MCF 10A (cell line): ENCODE data around the gene MCUB. TPM values are rescaled to one million over a fixed set of nuclear protein-coding genes. Genes with fewer than 3 reads are reported as not detected.
"Not testable (repeated sequence)": the region's sequence is repeated elsewhere in the genome, so short reads cannot be mapped to it uniquely, and the experiment has no call there.

Source experiments
- BruUV-seq: library from RNA; stranded (reverse); fragments of 400-500 nt; replicated peaks from 2 replicates; lab custom pipeline; 2021; lab: Mats Ljungman, UMichigan
- CTCF ChIA-PET: fragments of 300-600 bp; sonication (Branson Sonifier 250); formaldehyde crosslinking; extraction: SDS; loops from one replicate; lab custom pipeline; 2021; ENCODE audit warnings: antibody characterized with exemption, inconsistent platforms; lab: Yijun Ruan, JAX
- POLR2A ChIA-PET: fragments of 300-600, 350-650 bp; sonication (Branson Sonifier 250); formaldehyde crosslinking; extraction: SDS; loops from one replicate; lab custom pipeline; 2020; ENCODE audit warnings: antibody characterized with exemption, inconsistent platforms; lab: Yijun Ruan, JAX
- DNase-seq: peaks from one replicate; pipeline ENCODE4 v3.0.0-alpha.2; 2018; ENCODE audit not compliant: unreplicated experiment
- H3K27ac Mint-ChIP-seq: one replicate; pipeline ENCODE4 v1.8.0; 2022; ENCODE audit warnings: mild to moderate bottlenecking, low read depth, mixed read lengths; ENCODE audit not compliant: unreplicated experiment
- H3K27me3 Mint-ChIP-seq: one replicate; pipeline ENCODE4 v1.8.0; 2022; ENCODE audit warnings: mixed read lengths; ENCODE audit not compliant: insufficient read depth, unreplicated experiment
- H3K36me3 Mint-ChIP-seq: one replicate; pipeline ENCODE4 v1.8.0; 2022; ENCODE audit warnings: mild to moderate bottlenecking, moderate library complexity, mixed read lengths; ENCODE audit not compliant: insufficient read depth, unreplicated experiment
- H3K4me1 Mint-ChIP-seq: one replicate; pipeline ENCODE4 v1.8.0; 2022; ENCODE audit warnings: mixed read lengths; ENCODE audit not compliant: insufficient read depth, unreplicated experiment
- H3K4me3 Mint-ChIP-seq: one replicate; pipeline ENCODE4 v1.8.0; 2022; ENCODE audit warnings: mild to moderate bottlenecking, moderate library complexity, mixed read lengths; ENCODE audit not compliant: unreplicated experiment
- H3K9me3 Mint-ChIP-seq: one replicate; pipeline ENCODE4 v1.8.0; 2022; ENCODE audit warnings: mixed read lengths; ENCODE audit not compliant: unreplicated experiment
- intact Hi-C: fragments of 100-400 bp; cut with micrococcal nuclease; formaldehyde crosslinking; loops from 2 replicates; pipeline ENCODE4 v1.14.1; 2022
- total RNA-seq: library from RNA; stranded (reverse); gene quantifications from 2 replicates; pipeline ENCODE4 v1.2.3, GENCODE V29; 2022
- TF ChIP-seq, protein P1 (sequence below): fragments of 200-600 bp; IDR thresholded peaks from one replicate; pipeline ENCODE4 v1.8.0; 2022; ENCODE audit warnings: antibody characterized with exemption, mild to moderate bottlenecking; ENCODE audit not compliant: unreplicated experiment

The MCUB gene
- total RNA-seq, 1 experiment from 2014 or later: 16.3 TPM

DNA sequence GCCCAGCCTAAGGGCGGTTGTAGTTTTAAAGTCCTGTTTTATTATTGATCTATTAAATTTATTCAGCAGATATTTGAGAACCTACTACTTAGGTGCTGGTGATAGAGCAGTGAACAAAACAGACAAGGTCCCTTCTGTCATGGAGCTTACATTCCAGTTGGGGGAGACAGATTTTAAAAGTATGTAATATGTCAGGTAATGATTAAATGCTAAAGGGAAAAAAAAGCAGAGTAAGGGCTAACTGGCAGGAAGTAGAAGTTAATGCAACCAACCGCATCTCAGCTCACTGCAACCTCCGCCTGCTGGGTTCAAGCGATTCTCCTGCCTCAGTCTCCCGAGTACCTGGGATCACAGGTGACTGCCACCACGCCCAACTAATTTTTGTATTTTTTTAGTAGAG, 7.8 kb upstream of the MCUB start:
- Mint-ChIP-seq H3K4me1 (peaks cover 13% of the 10 kb centered on the region), H3K4me3 (no peak overlapping the region), H3K36me3 (peaks cover 22% of the 10 kb centered on the region), H3K9me3 (no peaks in the 10 kb centered on the region), H3K27me3 (no peaks in the 10 kb centered on the region), H3K27ac (no peak overlapping the region)
- ChIA-PET CTCF (interaction anchor here (0.6 to 0.7 kb wide), 2 partner anchors 21 to 428 kb away, joined by 3 to 4 read pairs; no protein-coding TSS in a partner anchor), POLR2A (interaction anchor here (0.7 kb wide), 1 partner anchor 188 kb away, joined by 4 read pairs; no protein-coding TSS in a partner anchor)
- TF ChIP-seq, protein P1, sequence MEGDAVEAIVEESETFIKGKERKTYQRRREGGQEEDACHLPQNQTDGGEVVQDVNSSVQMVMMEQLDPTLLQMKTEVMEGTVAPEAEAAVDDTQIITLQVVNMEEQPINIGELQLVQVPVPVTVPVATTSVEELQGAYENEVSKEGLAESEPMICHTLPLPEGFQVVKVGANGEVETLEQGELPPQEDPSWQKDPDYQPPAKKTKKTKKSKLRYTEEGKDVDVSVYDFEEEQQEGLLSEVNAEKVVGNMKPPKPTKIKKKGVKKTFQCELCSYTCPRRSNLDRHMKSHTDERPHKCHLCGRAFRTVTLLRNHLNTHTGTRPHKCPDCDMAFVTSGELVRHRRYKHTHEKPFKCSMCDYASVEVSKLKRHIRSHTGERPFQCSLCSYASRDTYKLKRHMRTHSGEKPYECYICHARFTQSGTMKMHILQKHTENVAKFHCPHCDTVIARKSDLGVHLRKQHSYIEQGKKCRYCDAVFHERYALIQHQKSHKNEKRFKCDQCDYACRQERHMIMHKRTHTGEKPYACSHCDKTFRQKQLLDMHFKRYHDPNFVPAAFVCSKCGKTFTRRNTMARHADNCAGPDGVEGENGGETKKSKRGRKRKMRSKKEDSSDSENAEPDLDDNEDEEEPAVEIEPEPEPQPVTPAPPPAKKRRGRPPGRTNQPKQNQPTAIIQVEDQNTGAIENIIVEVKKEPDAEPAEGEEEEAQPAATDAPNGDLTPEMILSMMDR: no peak
- DNase-seq: no peak
- intact Hi-C loops: no loop called here
- BruUV-seq: no TSS peak

- CTCF ChIA-PET: no interaction called here
- no TSS peak for BruUV-seq
- Mint-ChIP-seq H3K27me3 (no peaks in the 10 kb centered on the region), H3K9me3 (no peaks in the 10 kb centered on the region), H3K36me3 (peaks cover 22% of the 10 kb centered on the region), H3K4me3 (no peak overlapping the region), H3K4me1 (peaks cover 7% of the 10 kb centered on the region), H3K27ac (no peak overlapping the region)
- TF ChIP-seq, protein P1: no peak
- POLR2A ChIA-PET: interaction anchor here (0.7 kb wide), 1 partner anchor 187 kb away, joined by 4 read pairs; no protein-coding TSS in a partner anchor
- intact Hi-C loops: no loop called here
- no peak for DNase-seq
These were observed 6.9 kb upstream of the MCUB start for GRCh38 chr4:109553130-109553529.

GRCh38 chr4:109554971-109555370, 5.1 kb upstream of the MCUB start:
- BruUV-seq: no TSS peak
- Mint-ChIP-seq H3K4me3 (no peak overlapping the region), H3K9me3 (no peaks in the 10 kb centered on the region), H3K27ac (no peak overlapping the region), H3K36me3 (peaks cover 22% of the 10 kb centered on the region), H3K27me3 (no peaks in the 10 kb centered on the region), H3K4me1 (no peaks in the 10 kb centered on the region)
- no peak for DNase-seq
- CTCF ChIA-PET: no interaction called here
- POLR2A ChIA-PET: no interaction called here
- TF ChIP-seq, protein P1: no peak
- intact Hi-C loops: no loop called here

DNA sequence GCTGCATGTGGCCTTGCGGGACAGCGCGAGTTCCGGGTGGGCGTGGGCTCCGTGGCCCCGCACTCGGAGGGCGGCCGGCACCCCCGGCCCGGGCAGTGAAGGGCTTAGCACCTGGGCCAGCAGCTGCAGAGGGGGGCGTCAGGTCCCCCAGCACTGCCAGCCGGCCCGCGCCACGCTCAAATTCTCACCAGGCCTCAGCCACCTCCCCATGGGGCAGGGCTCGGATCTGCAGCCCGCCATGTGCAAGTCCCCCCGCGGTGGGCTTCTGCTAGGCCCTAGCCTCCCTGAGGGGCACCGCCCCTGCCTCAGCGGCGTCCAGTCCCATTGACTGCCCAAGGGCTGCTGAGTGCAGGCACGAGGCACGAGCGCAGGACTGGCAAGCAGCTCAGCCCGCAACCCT, 2.6 kb upstream of the MCUB start:
- H3K4me1 Mint-ChIP-seq: peaks cover 10% of the 10 kb centered on the region
- H3K9me3 Mint-ChIP-seq: no peaks in the 10 kb centered on the region
- H3K36me3 Mint-ChIP-seq: peaks cover 16% of the 10 kb centered on the region
- ChIA-PET POLR2A (interaction anchor here (0.7 to 4.4 kb wide), 3 partner anchors 12 to 244 kb away, joined by 3 to 31 read pairs (median 5); partner anchors contain the start of genes CFI and SEC24B), CTCF (interaction anchor here (0.8 kb wide), 1 partner anchor 124 kb away, joined by 4 read pairs; no protein-coding TSS in a partner anchor)
- H3K4me3 Mint-ChIP-seq: no peak overlapping the region
- intact Hi-C loops: no loop called here
- TF ChIP-seq, protein P1: no peak
- DNase-seq: no peak
- no TSS peak for BruUV-seq
- H3K27ac Mint-ChIP-seq: no peak overlapping the region
- no peaks in the 10 kb centered on the region for H3K27me3 Mint-ChIP-seq

DNA sequence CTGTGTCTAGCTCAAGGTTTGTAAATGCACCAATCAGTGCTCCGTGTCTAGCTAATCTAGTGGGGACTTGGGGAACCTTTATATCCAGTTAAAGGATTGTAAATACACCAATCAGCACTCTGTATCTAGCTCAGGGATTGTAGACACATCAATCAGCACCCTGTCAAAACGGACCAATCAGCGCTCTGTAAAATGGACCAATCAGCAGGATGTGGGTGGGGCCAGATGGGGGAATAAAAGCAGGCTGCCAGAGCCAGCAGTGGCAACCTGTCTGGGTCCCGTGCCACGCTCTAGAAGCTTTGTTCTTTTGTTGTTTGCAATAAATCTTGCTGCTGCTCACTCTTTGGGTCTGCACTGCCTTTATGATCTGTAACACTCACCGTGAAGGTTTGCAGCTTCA, 2.0 kb upstream of the MCUB start:
- ChIA-PET CTCF (interaction anchor here (0.6 to 2.9 kb wide), 3 partner anchors 124 to 414 kb away, joined by 3 to 8 read pairs (median 4); no protein-coding TSS in a partner anchor), POLR2A (interaction anchor here (1.4 to 4.4 kb wide), 3 partner anchors 13 to 171 kb away, joined by 5 to 31 read pairs (median 13); partner anchors contain the start of gene SEC24B)
- BruUV-seq, DNase-seq, H3K4me3 Mint-ChIP-seq, intact Hi-C loops, H3K9me3 Mint-ChIP-seq, H3K27me3 Mint-ChIP-seq, H3K27ac Mint-ChIP-seq, H3K4me1 Mint-ChIP-seq: not testable (repeated sequence)
- H3K36me3 Mint-ChIP-seq: peaks cover 16% of the 10 kb centered on the region
